Eye (tissue), 1 donor: ENCODE data around the gene ATR.
"Not testable (repeated sequence)": the region's sequence is repeated elsewhere in the genome, so short reads cannot be mapped to it uniquely, and the experiment has no call there.

Source experiments
- DNase-seq: peaks from one replicate; pipeline ENCODE4 v3.0.0-alpha.2; 2015

ATR gene

GRCh38 chr3:142447301-142447851, 131.2 kb downstream of the ATR start:
- no peak for DNase-seq

- DNase-seq = no peak
Observed at GRCh38 chr3:142445816-142446254, 132.7 kb downstream of the ATR start.

GRCh38 chr3:142444343-142444742, 134.2 kb downstream of the ATR start:
- no peak for DNase-seq

GRCh38 chr3:142443060-142443459, 135.5 kb downstream of the ATR start:
- DNase-seq = not testable (repeated sequence)

GRCh38 chr3:142439499-142440220, 138.9 kb downstream of the ATR start:
- DNase-seq = not testable (repeated sequence)

- not testable (repeated sequence) for DNase-seq
Observed at GRCh38 chr3:142438096-142438495, 140.4 kb downstream of the ATR start.

GRCh38 chr3:142436951-142437585, 141.5 kb downstream of the ATR start:
- no peak for DNase-seq

- DNase-seq = no peak
Observed at GRCh38 chr3:142434503-142434902, 144.0 kb downstream of the ATR start.

GRCh38 chr3:142433110-142433509, 145.4 kb downstream of the ATR start:
- no peak for DNase-seq

GRCh38 chr3:142429582-142429981, 149.0 kb downstream of the ATR start:
- no peak for DNase-seq

GRCh38 chr3:142424754-142425153, 153.8 kb downstream of the ATR start:
- DNase-seq = no peak

- DNase-seq = no peak
Observed at GRCh38 chr3:142418926-142419592, 159.5 kb downstream of the ATR start.

GRCh38 chr3:142417302-142417701, 161.2 kb downstream of the ATR start:
- DNase-seq = no peak

- DNase-seq = not testable (repeated sequence)
Observed at GRCh38 chr3:142400537-142400936, 178.0 kb downstream of the ATR start.
